Measurements from ENCODE around the gene S100B.

GRCh38 chr21:46636550-46637285 is 31.8 kb upstream of the S100B start:
- TF ChIP-seq EP300 (IDR thresholded peaks at IDR 0.05), result no peak
- TF ChIP-seq POLR2A (IDR thresholded peaks at IDR 0.05), result no peak
- TF ChIP-seq CTCF (IDR thresholded peaks at IDR 0.05), result no peak
- TF ChIP-seq POLR2AphosphoS5 (IDR thresholded peaks at IDR 0.05), result no peak
